ENCODE measurements around the gene NTM.

- TF ChIP-seq CTCF (conservative IDR thresholded peaks at IDR 0.05) (no peak), ZFX (IDR thresholded peaks at IDR 0.05) (no peak)
Observed at GRCh38 chr11:132286106-132286505, 915.7 kb downstream of the NTM start.

All from C4-2B (cell line).